ENCODE data around the gene CABCOCO1.

CABCOCO1 gene

GRCh38 chr10:61669849-61670248 is 7.1 kb downstream of the CABCOCO1 start (continued):
- no peak for TF ChIP-seq RARB (CRISPR knock-in tag; IDR thresholded peaks at IDR 0.05)
- no peak for TF ChIP-seq ZNF70 (CRISPR knock-in tag; IDR thresholded peaks at IDR 0.05)
- TF ChIP-seq CREB5 (CRISPR knock-in tag; IDR thresholded peaks at IDR 0.05; ENCODE audit: low read depth) = no peak
- no peak for TF ChIP-seq ZNF8 (CRISPR knock-in tag; IDR thresholded peaks at IDR 0.05)

- peak; percentile 65 for ATAC-seq
- TF ChIP-seq TSHZ2 (CRISPR knock-in tag; IDR thresholded peaks at IDR 0.05) = 0 out of 2 replicates have a peak, but pooled peaks have one; percentile 42
- TF ChIP-seq CSDC2 (CRISPR knock-in tag; IDR thresholded peaks at IDR 0.05) = no peak
Measured at GRCh38 chr10:61673360-61673759, 10.6 kb downstream of the CABCOCO1 start.

GRCh38 chr10:61682323-61682722 is 19.6 kb downstream of the CABCOCO1 start:
- ATAC-seq = no peak
- TF ChIP-seq ISL1 (CRISPR knock-in tag; IDR thresholded peaks at IDR 0.05) = no peak
- TF ChIP-seq RARB (CRISPR knock-in tag; IDR thresholded peaks at IDR 0.05) = no peak
- TF ChIP-seq PPARA (CRISPR knock-in tag; IDR thresholded peaks at IDR 0.05; ENCODE audit: borderline replicate concordance) = no peak
- TF ChIP-seq TSHZ2 (CRISPR knock-in tag; IDR thresholded peaks at IDR 0.05) = no peak
- TF ChIP-seq ZNF8 (CRISPR knock-in tag; IDR thresholded peaks at IDR 0.05) = no peak
- TF ChIP-seq GLIS3 (CRISPR knock-in tag; IDR thresholded peaks at IDR 0.05) = no peak
- TF ChIP-seq ZNF565 (CRISPR knock-in tag; conservative IDR thresholded peaks at IDR 0.05; ENCODE audit: low read depth) = no peak
- no peak for TF ChIP-seq CSDC2 (CRISPR knock-in tag; IDR thresholded peaks at IDR 0.05)
- TF ChIP-seq OSR1 (CRISPR knock-in tag; IDR thresholded peaks at IDR 0.05) = no peak
- no peak for TF ChIP-seq PATZ1 (CRISPR knock-in tag; IDR thresholded peaks at IDR 0.05; ENCODE audit: borderline replicate concordance)
- TF ChIP-seq BACH2 (CRISPR knock-in tag; IDR thresholded peaks at IDR 0.05; ENCODE audit: borderline replicate concordance) = no peak
- no peak for TF ChIP-seq TOX (CRISPR knock-in tag; IDR thresholded peaks at IDR 0.05; ENCODE audit: borderline replicate concordance)
- no peak for TF ChIP-seq ESRRG (CRISPR knock-in tag; IDR thresholded peaks at IDR 0.05)
- TF ChIP-seq ZC3H10 (CRISPR knock-in tag; IDR thresholded peaks at IDR 0.05) = no peak
- TF ChIP-seq ZFP3 (CRISPR knock-in tag; IDR thresholded peaks at IDR 0.05) = no peak
- no peak for TF ChIP-seq POU6F1 (CRISPR knock-in tag; IDR thresholded peaks at IDR 0.05; ENCODE audit: borderline replicate concordance, low read depth)

GRCh38 chr10:61683319-61683718 is 20.6 kb downstream of the CABCOCO1 start:
- no peak for ATAC-seq
- TF ChIP-seq ZNF565 (CRISPR knock-in tag; conservative IDR thresholded peaks at IDR 0.05; ENCODE audit: low read depth) (no peak), OSR1 (CRISPR knock-in tag; IDR thresholded peaks at IDR 0.05) (no peak), CREB5 (CRISPR knock-in tag; IDR thresholded peaks at IDR 0.05; ENCODE audit: low read depth) (no peak), ESRRG (CRISPR knock-in tag; IDR thresholded peaks at IDR 0.05) (no peak), TOX (CRISPR knock-in tag; IDR thresholded peaks at IDR 0.05; ENCODE audit: borderline replicate concordance) (no peak), ZC3H10 (CRISPR knock-in tag; IDR thresholded peaks at IDR 0.05) (no peak), TSHZ2 (CRISPR knock-in tag; IDR thresholded peaks at IDR 0.05) (no peak), ZFP30 (CRISPR knock-in tag; IDR thresholded peaks at IDR 0.05) (no peak), BACH2 (CRISPR knock-in tag; IDR thresholded peaks at IDR 0.05; ENCODE audit: borderline replicate concordance) (no peak), CSDC2 (CRISPR knock-in tag; IDR thresholded peaks at IDR 0.05) (no peak)

Measured in SK-N-SH treated with all-trans-retinoic acid at 6 μM for 48 hours (cell line).